VCaP (cell line): Measurements from ENCODE around the gene FAM131C.
"Not testable (repeated sequence)": the region's sequence is repeated elsewhere in the genome, so short reads cannot be mapped to it uniquely, and the experiment has no call there.

Source experiments
- H3K27ac ChIP-seq: fragments of 450-650 bp; 2 replicates; pipeline ENCODE4 v1.5.1; 2017
- TF ChIP-seq, protein P1 (sequence below): fragments of 450-650 bp; conservative IDR thresholded peaks from 2 replicates; pipeline ENCODE4 v1.5.1; 2017; ENCODE audit warnings: mild to moderate bottlenecking, moderate library complexity

The FAM131C gene

DNA sequence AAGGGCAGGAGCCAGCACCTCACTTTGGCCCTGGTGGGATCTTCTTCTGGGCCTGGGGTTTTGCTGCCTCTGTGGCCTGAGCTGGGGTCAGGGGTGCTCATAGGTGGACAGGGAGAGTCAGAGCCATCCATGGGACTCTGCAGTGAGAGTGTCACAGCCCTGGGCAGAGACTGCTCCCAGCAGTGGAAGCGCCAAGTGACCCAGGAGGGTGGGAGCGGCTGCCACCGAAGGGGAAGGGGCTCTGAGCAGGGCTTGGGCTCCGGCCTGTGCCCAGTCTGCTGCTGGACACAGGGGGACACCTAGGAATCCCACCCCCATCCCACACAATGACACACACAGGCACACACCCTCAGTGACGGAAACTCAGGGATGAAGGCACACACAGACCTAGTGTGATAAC lies 29.5 kb downstream of the FAM131C start:
- H3K27ac ChIP-seq: no peak overlapping the region
- TF ChIP-seq, protein P1, sequence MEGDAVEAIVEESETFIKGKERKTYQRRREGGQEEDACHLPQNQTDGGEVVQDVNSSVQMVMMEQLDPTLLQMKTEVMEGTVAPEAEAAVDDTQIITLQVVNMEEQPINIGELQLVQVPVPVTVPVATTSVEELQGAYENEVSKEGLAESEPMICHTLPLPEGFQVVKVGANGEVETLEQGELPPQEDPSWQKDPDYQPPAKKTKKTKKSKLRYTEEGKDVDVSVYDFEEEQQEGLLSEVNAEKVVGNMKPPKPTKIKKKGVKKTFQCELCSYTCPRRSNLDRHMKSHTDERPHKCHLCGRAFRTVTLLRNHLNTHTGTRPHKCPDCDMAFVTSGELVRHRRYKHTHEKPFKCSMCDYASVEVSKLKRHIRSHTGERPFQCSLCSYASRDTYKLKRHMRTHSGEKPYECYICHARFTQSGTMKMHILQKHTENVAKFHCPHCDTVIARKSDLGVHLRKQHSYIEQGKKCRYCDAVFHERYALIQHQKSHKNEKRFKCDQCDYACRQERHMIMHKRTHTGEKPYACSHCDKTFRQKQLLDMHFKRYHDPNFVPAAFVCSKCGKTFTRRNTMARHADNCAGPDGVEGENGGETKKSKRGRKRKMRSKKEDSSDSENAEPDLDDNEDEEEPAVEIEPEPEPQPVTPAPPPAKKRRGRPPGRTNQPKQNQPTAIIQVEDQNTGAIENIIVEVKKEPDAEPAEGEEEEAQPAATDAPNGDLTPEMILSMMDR: no peak

DNA sequence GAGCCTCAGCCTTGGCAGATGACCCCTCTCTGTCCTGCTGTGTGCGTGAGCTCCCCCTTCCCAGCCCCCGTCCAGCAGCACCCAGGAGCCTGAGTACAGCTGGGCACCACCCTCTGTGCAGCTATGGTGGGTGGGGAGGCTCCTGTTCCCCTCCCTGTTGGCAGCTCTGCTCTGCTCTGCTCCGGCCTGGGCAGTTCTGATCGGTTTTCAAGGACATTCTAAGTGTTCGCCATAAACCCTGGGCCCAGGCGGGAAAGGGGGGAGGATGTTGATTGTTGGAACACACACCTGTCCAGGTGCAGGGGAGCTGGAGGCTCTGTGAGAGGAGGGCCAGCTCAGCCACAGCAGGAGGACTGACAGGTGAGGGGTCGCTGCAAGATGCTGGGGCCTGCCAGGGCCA lies 29.9 kb downstream of the FAM131C start, which contains the start of gene CLCNKB:
CLCNKB (plus strand) TSS at position 262 of the 400 bp plus-strand sequence. CDS start 711 bp downstream, outside the sequence.
- no peak within 1 kb of the TSS for H3K27ac ChIP-seq
- TF ChIP-seq, protein P1: no peak

DNA sequence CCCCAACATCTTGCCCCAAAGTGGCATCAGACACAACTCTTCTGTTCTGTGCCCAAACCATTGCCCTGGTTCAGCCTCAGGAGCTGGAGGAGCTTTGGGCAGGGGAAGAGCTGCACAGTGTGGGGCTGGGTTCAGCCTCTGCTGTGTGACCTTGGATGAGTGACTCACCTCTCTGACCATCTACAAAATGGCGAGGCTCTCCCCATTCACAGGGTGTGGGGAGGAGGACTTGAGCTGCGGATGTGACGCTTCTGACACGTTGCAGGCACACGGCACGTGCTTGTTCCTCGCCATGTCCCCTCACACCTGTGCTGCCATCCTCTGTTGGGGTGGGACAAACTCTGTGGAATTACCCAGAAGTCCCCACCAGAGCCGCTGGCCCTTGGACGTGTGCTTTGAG lies 30.8 kb downstream of the FAM131C start:
- not testable (repeated sequence) for H3K27ac ChIP-seq

DNA sequence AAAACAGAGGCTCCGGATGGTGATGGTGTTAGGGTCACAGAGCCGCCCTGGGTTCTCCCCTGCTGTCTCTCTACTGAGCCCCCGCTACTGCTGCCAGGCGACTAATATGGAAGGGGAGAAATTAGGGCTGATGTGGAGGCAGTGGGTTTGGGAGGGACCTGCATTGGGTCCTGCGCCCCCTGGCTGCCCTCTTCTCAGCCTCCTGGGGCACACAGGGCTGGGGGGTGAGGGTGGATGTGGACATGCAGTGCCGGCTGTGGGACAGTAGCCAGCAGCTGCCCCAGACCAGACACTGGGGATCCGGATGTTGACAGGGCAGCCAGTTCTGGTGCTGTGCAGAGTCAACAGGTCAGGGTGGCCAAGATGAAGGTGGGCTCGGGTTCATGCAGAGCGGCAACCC lies 31.4 kb downstream of the FAM131C start:
- H3K27ac ChIP-seq: no peak overlapping the region
- TF ChIP-seq, protein P1: 0 out of 2 replicates have a peak, but pooled peaks have one; percentile 16

DNA sequence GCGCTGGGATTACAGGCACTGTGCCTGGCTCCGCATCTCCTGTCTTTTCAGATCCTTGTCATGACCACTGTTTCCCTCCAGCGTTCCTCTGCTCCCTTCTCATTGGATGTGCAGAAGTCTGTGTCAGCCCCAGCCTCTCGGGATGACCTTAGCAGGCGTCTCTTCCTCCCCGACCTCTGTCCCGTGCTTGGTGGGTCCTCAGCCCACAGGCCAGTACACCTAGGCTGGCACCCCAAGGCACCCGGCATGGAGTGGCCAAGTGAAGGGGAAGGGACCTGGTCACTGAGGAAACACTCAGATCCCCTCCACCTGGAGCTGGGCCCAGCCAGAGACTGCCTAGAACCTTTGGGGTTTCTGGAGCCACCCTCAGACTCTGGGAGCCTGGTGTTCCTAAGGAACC lies 32.3 kb downstream of the FAM131C start:
- TF ChIP-seq, protein P1: no peak

DNA sequence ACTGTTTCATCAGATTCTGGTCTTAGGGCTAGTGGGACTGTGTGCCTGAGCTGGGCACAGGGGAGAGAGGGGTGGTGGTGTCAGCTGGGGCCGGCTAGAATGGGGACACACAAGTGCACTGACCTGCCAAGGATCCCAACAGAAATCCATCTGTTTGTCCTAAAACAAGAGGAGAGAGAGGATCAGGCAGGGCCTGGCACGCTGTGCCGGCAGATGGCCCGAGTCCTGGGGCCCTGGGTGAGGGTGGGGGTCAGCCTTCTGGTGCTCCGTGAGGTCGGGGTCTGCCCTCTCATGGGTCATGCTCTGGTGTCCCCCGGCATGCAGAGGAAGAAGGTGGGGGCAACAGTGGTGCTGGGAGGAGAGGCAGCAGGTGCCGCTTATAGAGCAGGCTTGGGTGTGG lies 33.6 kb downstream of the FAM131C start:
- not testable (repeated sequence) for H3K27ac ChIP-seq

More for the DNA sequence above, 32.3 kb downstream of the FAM131C start:
- H3K27ac ChIP-seq: no peak overlapping the region

DNA sequence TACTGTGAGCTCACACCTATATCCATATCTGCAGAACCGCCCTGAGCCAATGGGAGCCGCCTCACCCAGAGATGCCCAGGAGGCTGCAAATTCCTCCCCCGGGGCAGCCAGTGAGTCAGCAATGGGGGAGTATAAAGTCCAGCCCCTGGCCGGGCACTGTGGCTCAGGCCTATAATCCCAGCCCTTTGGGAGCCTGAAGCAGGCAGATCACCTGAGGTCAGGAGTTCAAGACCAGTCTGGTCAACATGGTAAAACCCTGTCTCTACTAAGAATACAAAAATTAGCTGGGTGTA lies 34.9 kb downstream of the FAM131C start:
- TF ChIP-seq, protein P1: no peak
- H3K27ac ChIP-seq: no peak overlapping the region

DNA sequence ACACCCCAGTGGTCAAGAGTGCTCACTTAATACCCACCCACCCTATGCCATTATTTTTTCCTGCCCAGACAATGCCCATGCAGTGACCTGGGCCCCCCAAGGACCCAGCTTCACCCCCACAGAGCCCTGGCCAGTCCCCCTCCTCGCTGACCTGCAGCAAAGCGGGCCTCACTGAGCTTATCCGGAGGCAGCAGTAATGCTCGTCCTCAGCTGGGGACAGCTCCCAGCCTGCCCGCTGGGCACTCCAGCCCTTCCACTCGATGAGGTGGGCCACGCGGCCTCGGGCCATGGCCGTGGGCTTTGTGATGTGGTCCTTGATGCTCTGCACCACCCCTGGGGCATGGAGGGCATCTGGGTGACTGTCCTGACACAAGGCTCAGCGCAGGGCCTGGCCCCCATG lies 37.0 kb downstream of the FAM131C start:
- not testable (repeated sequence) for H3K27ac ChIP-seq

DNA sequence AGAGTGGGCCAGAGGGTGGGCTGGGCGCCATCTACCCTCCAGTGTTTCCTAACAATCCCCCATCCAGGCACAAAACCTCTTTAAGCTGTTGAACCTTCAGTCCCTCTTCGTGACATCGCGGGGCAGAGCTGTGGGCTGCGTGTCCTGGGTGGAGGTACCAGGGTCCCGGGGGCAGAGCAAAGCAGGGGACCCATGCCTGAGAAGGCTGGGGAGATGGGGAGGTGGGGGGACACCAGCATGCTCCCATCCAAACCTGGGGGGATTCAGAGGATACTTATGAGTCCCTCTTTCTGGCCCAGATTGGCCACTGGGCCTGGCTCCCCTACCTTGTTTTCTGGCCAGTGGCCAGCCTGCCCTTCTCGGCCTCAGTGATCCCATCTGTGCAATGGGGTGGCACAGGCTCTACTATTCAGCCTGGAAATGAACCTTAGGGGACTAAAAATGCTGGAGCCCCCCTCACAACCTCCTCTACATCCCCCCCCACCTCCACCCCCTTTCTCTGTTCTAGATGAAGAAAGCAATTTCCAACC lies 40.3 kb downstream of the FAM131C start:
- not testable (repeated sequence) for H3K27ac ChIP-seq
- TF ChIP-seq, protein P1: peak; percentile 50
